Vagina (tissue), 2 donors: ENCODE results near the gene ITGA4. TPM values are rescaled to one million over a fixed set of nuclear protein-coding genes. Genes with fewer than 3 reads are reported as not detected.

ENCODE experiments used
- DNase-seq, 2 donors: peaks; one replicate each; pipeline ENCODE4 v3.0.0-alpha.2; 2017; ENCODE audit errors: extremely low spot score in 2 of 2
- H3K27ac ChIP-seq: fragments of 200-600 bp; sonication (generic); one replicate; pipeline ENCODE4 v1.5.1; 2019
- H3K27me3 ChIP-seq: fragments of 200-600 bp; sonication (generic); one replicate; pipeline ENCODE4 v1.5.1; 2019
- H3K36me3 ChIP-seq, 2 donors: fragments of 200-600 bp; sonication (generic); one replicate each; pipeline ENCODE4 v1.5.1; 2017 to 2019
- H3K4me1 ChIP-seq: fragments of 200-600 bp; sonication (generic); one replicate; pipeline ENCODE4 v1.5.1; 2019
- H3K4me3 ChIP-seq, 2 donors: fragments of 200-600 bp; sonication (generic); 1 replicate in 1 of 2; 2 replicates in 1 of 2; pipeline ENCODE4 v1.5.1; 2016 to 2019
- H3K9me3 ChIP-seq: fragments of 200-600 bp; sonication (generic); one replicate; pipeline ENCODE4 v1.5.1; 2019
- POLR2A ChIP-seq, 2 donors: fragments of 450-650 bp; IDR thresholded peaks; one replicate each; pipeline ENCODE4 v1.6.1; 2017; ENCODE audit warnings: antibody characterized with exemption in 2 of 2, mild to moderate bottlenecking in 2 of 2, moderate library complexity in 2 of 2
- POLR2AphosphoS5 ChIP-seq, 2 donors: sonication (generic); formaldehyde crosslinking; IDR thresholded peaks; one replicate each; pipeline ENCODE4 v1.9.0; 2017; ENCODE audit warnings: antibody characterized with exemption in 2 of 2, mild to moderate bottlenecking in 2 of 2, low read depth in 1 of 2; ENCODE audit not compliant: insufficient read depth in 1 of 2
- intact Hi-C: fragments of 100-400 bp; cut with DNase I; formaldehyde crosslinking; loops from one replicate; pipeline ENCODE4 v1.15.1; 2023
- total RNA-seq: library from RNA; depleted of rRNA; stranded (reverse); fragments of >200 nt; gene quantifications from one replicate; pipeline ENCODE4 v1.2.3, GENCODE V29; 2016
- TF ChIP-seq, protein P1 (sequence below), 3 experiments: fragments of 450-650 bp in 2 of 3; fragments of 200-600 bp in 1 of 3; sonication (generic) in 1 of 3; IDR thresholded peaks; one replicate each; pipeline ENCODE4 v1.5.1; 2017 to 2019; ENCODE audit warnings: antibody characterized with exemption in 3 of 3, mild to moderate bottlenecking in 2 of 3, moderate library complexity in 2 of 3

The ITGA4 gene
- total RNA-seq, 1 donor from 2014 or later, result 4.9 TPM

DNA sequence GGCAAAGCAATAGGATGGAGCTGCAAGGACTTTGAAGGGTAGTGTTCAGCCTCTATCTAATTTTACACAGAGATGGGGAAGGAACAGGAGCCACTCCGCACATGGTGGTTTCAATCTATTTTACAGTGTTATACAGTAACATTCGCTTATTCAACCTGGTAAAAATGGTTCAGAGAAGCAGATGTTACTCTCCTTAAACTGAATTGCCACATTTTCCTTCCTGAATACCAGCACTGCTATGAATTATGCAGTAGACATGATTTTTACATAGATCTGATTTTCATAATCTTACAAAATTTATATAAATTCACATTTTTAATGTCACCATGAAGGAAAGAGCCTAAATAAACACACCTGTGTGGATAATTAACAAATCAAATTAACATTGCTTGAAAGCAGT is 85.0 kb downstream of the ITGA4 start:
- H3K9me3 ChIP-seq, result no peaks in the 10 kb centered on the region

DNA sequence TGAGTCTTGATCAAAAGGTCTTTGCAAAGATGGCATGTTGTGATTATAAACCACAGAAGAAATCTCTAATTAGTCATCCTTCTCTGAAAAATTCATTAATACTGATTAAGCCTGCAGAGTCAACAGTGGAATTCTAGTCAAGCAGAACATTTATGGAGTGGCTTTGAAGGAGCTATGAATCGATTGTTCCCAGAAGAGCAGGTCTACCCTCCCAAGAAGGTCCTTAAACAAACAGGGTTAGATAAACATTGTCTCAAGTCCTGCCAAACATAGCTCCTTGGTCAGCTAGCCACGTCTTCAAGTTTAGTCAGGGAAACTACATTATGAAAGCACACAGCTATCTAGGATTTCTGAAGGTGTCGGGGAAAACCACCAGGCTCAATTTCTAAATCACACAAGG is 88.9 kb downstream of the ITGA4 start:
- no peaks in the 10 kb centered on the region for H3K4me1 ChIP-seq
- TF ChIP-seq POLR2AphosphoS5 (IDR thresholded peaks at IDR 0.05; ENCODE audit: insufficient read depth in 1 of 2, low read depth in 1 of 2), result no peak
- no peak for TF ChIP-seq POLR2A (IDR thresholded peaks at IDR 0.05)
- TF ChIP-seq, protein P1, sequence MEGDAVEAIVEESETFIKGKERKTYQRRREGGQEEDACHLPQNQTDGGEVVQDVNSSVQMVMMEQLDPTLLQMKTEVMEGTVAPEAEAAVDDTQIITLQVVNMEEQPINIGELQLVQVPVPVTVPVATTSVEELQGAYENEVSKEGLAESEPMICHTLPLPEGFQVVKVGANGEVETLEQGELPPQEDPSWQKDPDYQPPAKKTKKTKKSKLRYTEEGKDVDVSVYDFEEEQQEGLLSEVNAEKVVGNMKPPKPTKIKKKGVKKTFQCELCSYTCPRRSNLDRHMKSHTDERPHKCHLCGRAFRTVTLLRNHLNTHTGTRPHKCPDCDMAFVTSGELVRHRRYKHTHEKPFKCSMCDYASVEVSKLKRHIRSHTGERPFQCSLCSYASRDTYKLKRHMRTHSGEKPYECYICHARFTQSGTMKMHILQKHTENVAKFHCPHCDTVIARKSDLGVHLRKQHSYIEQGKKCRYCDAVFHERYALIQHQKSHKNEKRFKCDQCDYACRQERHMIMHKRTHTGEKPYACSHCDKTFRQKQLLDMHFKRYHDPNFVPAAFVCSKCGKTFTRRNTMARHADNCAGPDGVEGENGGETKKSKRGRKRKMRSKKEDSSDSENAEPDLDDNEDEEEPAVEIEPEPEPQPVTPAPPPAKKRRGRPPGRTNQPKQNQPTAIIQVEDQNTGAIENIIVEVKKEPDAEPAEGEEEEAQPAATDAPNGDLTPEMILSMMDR (IDR thresholded peaks at IDR 0.05), result no peak
- no peak overlapping the region for H3K27ac ChIP-seq
- H3K27me3 ChIP-seq, result no peaks in the 10 kb centered on the region
- DNase-seq, result no peak
- no peaks in the 10 kb centered on the region for H3K36me3 ChIP-seq
- no peaks in the 10 kb centered on the region for H3K9me3 ChIP-seq
- no peak overlapping the region for H3K4me3 ChIP-seq
- intact Hi-C loops, result no loop called here

More for the DNA sequence above, 85.0 kb downstream of the ITGA4 start:
- no peaks in the 10 kb centered on the region for H3K27me3 ChIP-seq
- H3K4me1 ChIP-seq, result no peaks in the 10 kb centered on the region
- no peak for DNase-seq
- H3K36me3 ChIP-seq, result no peaks in the 10 kb centered on the region
- H3K4me3 ChIP-seq, result no peak overlapping the region
- TF ChIP-seq POLR2AphosphoS5 (IDR thresholded peaks at IDR 0.05; ENCODE audit: insufficient read depth in 1 of 2, low read depth in 1 of 2), result no peak
- no peak for TF ChIP-seq POLR2A (IDR thresholded peaks at IDR 0.05)
- TF ChIP-seq, protein P1 (IDR thresholded peaks at IDR 0.05), result no peak
- intact Hi-C loops, result no loop called here
- no peak overlapping the region for H3K27ac ChIP-seq

DNA sequence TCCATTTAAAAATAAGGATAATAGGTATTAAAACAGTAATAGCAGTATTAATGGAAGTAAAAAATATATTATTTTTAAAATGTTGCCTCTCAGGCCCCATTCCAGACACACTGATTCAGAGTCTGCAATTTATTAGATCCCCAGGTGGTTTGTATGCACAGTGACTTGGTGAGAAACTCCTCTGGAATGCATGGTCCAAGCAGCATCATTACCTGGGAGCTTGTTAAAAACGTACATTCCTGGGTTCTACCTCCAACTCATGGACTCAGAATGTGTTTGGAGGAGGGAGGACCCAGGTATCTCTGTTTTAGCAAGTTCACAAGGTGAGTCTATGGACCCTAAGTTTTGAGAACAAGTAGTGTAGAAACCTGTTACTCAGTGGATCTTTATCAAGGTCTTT is 95.6 kb downstream of the ITGA4 start:
- Histone ChIP-seq H3K9me3 (no peaks in the 10 kb centered on the region), H3K36me3 (no peaks in the 10 kb centered on the region), H3K4me3 (no peak overlapping the region), H3K27ac (no peak overlapping the region), H3K27me3 (no peaks in the 10 kb centered on the region), H3K4me1 (no peaks in the 10 kb centered on the region)
- intact Hi-C loops, result no loop called here
- no peak for DNase-seq
- TF ChIP-seq POLR2AphosphoS5 (IDR thresholded peaks at IDR 0.05; ENCODE audit: insufficient read depth in 1 of 2, low read depth in 1 of 2) (no peak), POLR2A (IDR thresholded peaks at IDR 0.05) (no peak)
- TF ChIP-seq, protein P1 (IDR thresholded peaks at IDR 0.05), result no peak

DNA sequence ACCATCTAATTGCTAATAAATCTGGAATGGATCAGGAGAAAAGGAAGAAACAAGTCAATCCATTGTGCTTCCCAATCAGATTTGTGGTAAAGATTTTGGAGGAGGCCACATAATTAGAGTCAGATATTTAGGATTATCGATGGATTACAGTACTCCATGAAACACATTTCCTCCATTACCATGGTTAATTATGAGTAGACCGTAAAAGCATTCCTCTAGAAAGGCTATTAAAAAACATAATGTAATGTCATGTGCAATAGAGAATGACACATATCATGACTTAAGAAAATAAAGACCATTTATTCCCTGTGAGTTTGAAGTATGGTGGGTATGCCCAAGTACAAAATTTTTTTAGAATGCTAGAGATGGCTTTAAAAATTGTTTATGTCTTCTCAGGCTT is 96.1 kb downstream of the ITGA4 start:
- DNase-seq, result no peak

More for the DNA sequence above, 96.1 kb downstream of the ITGA4 start:
- no peaks in the 10 kb centered on the region for H3K9me3 ChIP-seq
- no peak overlapping the region for H3K27ac ChIP-seq
- no peaks in the 10 kb centered on the region for H3K4me1 ChIP-seq
- no peaks in the 10 kb centered on the region for H3K27me3 ChIP-seq
- H3K4me3 ChIP-seq, result no peak overlapping the region
- TF ChIP-seq POLR2A (IDR thresholded peaks at IDR 0.05), result no peak
- TF ChIP-seq, protein P1 (IDR thresholded peaks at IDR 0.05), result no peak
- no peak for TF ChIP-seq POLR2AphosphoS5 (IDR thresholded peaks at IDR 0.05; ENCODE audit: insufficient read depth in 1 of 2, low read depth in 1 of 2)
- H3K36me3 ChIP-seq, result no peaks in the 10 kb centered on the region
- intact Hi-C loops, result no loop called here
